Measurements from ENCODE around the gene WDR53. TPM values are rescaled to one million over a fixed set of nuclear protein-coding genes. Genes with fewer than 3 reads are reported as not detected.
"Not testable (repeated sequence)": the region's sequence is repeated elsewhere in the genome, so short reads cannot be mapped to it uniquely, and the experiment has no call there.

The WDR53 gene
- total RNA-seq, 1 experiment from 2014 or later: 7.7 TPM

DNA sequence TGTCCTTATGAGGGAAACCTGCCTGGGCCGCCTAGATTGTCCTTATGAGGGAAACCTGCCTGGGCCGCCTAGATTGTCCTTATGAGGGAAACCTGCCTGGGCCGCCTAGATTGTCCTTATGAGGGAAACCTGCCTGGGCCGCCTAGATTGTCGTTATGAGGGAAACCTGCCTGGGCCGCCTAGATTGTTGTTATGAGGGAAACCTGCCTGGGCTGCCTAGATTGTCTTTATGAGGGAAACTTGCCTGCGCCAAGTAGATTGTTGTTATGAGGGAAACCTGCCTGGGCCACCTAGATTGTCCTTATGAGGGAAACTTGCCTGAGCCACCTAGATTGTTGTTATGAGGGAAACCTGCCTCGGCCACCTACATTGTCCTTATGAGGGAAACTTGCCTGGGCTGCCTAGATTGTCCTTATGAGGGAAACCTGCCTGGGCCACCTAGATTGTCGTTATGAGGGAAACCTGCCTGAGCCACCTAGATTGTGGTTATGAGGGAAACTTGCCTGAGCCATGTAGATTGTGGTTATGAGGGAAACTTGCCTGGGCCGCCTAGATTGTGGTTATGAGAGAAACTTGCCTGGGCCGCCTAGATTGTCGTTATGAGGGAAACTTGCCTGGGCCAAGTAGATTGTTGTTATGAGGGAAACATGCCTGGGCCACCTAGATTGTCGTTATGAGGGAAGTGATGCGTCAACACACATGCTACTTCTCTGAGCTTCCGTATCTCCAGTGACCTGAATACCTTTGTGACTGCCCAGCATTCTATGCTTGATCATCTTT lies 56.5 kb downstream of the WDR53 start:
- not testable (repeated sequence) for DNase-seq, H3K36me3 ChIP-seq, H3K27me3 ChIP-seq, H3K4me3 ChIP-seq, H3K9me3 ChIP-seq

DNA sequence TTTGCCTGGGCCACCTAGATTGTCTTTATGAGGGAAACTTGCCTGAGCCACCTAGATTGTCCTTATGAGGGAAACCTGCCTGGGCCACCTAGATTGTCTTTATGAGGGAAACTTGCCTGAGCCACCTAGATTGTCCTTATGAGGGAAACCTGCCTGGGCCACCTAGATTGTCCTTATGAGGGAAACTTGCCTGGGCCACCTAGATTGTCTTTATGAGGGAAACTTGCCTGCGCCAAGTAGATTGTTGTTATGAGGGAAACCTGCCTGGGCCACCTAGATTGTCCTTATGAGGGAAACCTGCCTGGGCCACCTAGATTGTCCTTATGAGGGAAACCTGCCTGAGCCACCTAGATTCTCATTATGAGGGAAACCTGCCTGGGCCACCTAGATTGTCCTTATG lies 57.2 kb downstream of the WDR53 start:
- not testable (repeated sequence) for H3K4me3 ChIP-seq, DNase-seq, H3K9me3 ChIP-seq, H3K36me3 ChIP-seq, H3K27me3 ChIP-seq

DNA sequence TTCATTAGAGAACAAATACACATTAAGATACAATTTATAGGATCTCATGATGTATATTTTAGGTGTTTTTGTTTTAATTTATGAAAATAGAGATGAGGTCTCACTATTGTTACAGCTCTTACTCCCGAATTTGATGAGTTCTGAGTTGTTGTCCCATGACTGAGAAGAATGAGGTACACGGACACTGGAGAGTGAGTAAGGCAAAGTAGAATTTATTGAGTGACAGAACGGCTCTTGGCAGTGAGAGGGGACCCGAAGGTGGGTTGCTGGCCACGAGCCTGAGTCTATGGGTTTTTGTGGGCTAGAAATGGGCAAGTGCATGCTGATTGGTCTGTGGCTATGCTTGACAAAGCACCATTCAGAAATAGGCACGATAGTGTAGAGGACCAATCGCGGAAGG lies 61.7 kb downstream of the WDR53 start:
- H3K9me3 ChIP-seq: no peaks in the 10 kb centered on the region
- no peak overlapping the region for H3K4me3 ChIP-seq
- H3K36me3 ChIP-seq: peaks cover 3% of the 10 kb centered on the region; the same call in 1 of the 2 replicates
- no peak for DNase-seq
- no peaks in the 10 kb centered on the region for H3K27me3 ChIP-seq

DNA sequence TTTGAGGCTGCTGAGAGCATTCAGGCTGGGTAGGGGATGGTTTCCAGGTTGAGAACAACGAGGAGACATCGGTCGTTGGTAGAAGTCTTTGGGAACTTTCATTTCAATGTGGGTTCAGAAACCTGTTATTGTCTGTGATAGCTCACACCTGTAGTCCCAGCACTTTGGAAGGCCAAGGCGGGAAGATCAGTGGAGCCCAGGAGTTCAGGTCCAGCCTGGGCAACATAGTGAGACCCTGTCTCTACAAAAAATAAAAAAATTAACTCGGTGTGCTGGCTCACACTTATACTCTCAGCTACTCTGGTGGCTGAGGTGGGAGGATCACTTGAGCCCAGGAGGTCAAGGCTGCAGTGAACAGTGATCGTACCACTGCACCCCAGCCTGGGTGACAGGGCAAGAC lies 63.8 kb downstream of the WDR53 start:
- Histone ChIP-seq H3K9me3 (no peaks in the 10 kb centered on the region), H3K36me3 (peaks cover 19% of the 10 kb centered on the region), H3K4me3 (no peak overlapping the region), H3K27me3 (no peaks in the 10 kb centered on the region)
- no peak for DNase-seq

Other genes starting within 250 kb of the WDR53 start
- gene TM4SF19, start 230.2 kb downstream of the WDR53 start, total RNA-seq (2014; rRNA removed; shearing (Covaris generic); ENCODE audit: low replicate concordance): not detected in 2 replicates
- gene UBXN7, start 136.1 kb downstream of the WDR53 start, total RNA-seq (2014; rRNA removed; shearing (Covaris generic); ENCODE audit: low replicate concordance): 9.5 and 13.1 TPM in 2 replicates
- gene RNF168, start 64.8 kb downstream of the WDR53 start, total RNA-seq (2014; rRNA removed; shearing (Covaris generic); ENCODE audit: low replicate concordance): 4.7 and 9.8 TPM in 2 replicates
- not detected in 2 replicates for gene SMCO1, start 53.2 kb downstream of the WDR53 start, total RNA-seq (2014; rRNA removed; shearing (Covaris generic); ENCODE audit: low replicate concordance)
- 19.1 and 37.3 TPM in 2 replicates for gene FBXO45, start 106 bp upstream of the WDR53 start, total RNA-seq (2014; rRNA removed; shearing (Covaris generic); ENCODE audit: low replicate concordance)
- gene NRROS, start 71.1 kb upstream of the WDR53 start, total RNA-seq (2014; rRNA removed; shearing (Covaris generic); ENCODE audit: low replicate concordance): not detected in 2 replicates
- 3.5 and 16.5 TPM in 2 replicates for gene CEP19, start 143.7 kb upstream of the WDR53 start, total RNA-seq (2014; rRNA removed; shearing (Covaris generic); ENCODE audit: low replicate concordance)
- gene PIGX, start 143.8 kb upstream of the WDR53 start, total RNA-seq (2014; rRNA removed; shearing (Covaris generic); ENCODE audit: low replicate concordance): 47.7 and 58.7 TPM in 2 replicates
- 27.7 and 42.1 TPM in 2 replicates for gene PAK2, start 171.3 kb upstream of the WDR53 start, total RNA-seq (2014; rRNA removed; shearing (Covaris generic); ENCODE audit: low replicate concordance)